Measurements from ENCODE around the gene TAS2R8. TPM values are rescaled to one million over a fixed set of nuclear protein-coding genes. Genes with fewer than 3 reads are reported as not detected.

Gene TAS2R8
- total RNA-seq, 1 experiment from 2014 or later: not detected

Other genes with a start within 250 kb of the TAS2R8 start
- gene MAGOHB, start 193.7 kb downstream of the TAS2R8 start, total RNA-seq (2014; rRNA removed; shearing (Covaris generic)): 63.2 and 116 TPM in 2 replicates
- 3.3 and 3.8 TPM in 2 replicates for gene STYK1, start 133.2 kb downstream of the TAS2R8 start, total RNA-seq (2014; rRNA removed; shearing (Covaris generic))
- gene YBX3, start 84.0 kb downstream of the TAS2R8 start, total RNA-seq (2014; rRNA removed; shearing (Covaris generic)): 55.7 and 96.7 TPM in 2 replicates
- gene TAS2R7, start 4.7 kb downstream of the TAS2R8 start, total RNA-seq (2014; rRNA removed; shearing (Covaris generic)): not detected in 2 replicates
- gene TAS2R9, start 2.9 kb upstream of the TAS2R8 start, total RNA-seq (2014; rRNA removed; shearing (Covaris generic)): not detected in 2 replicates
- gene TAS2R10, start 19.1 kb upstream of the TAS2R8 start, total RNA-seq (2014; rRNA removed; shearing (Covaris generic)): 0.08 TPM in 1 of 2 replicates, not detected in the other
- gene PRR4, start 42.2 kb upstream of the TAS2R8 start, total RNA-seq (2014; rRNA removed; shearing (Covaris generic)): 0.87 and 3.6 TPM in 2 replicates
- gene PRH1, start 77.0 kb upstream of the TAS2R8 start, total RNA-seq (2014; rRNA removed; shearing (Covaris generic)): 7.4 and 9.9 TPM in 2 replicates
- 0.08 and 0.17 TPM in 2 replicates for gene TAS2R13, start 102.3 kb upstream of the TAS2R8 start, total RNA-seq (2014; rRNA removed; shearing (Covaris generic))
- gene PRH2, start 122.0 kb upstream of the TAS2R8 start, total RNA-seq (2014; rRNA removed; shearing (Covaris generic)): not detected in 2 replicates
- gene TAS2R14, start 132.0 kb upstream of the TAS2R8 start, total RNA-seq (2014; rRNA removed; shearing (Covaris generic)): 1.6 and 3.3 TPM in 2 replicates
- gene TAS2R50, start 179.6 kb upstream of the TAS2R8 start, total RNA-seq (2014; rRNA removed; shearing (Covaris generic)): not detected in 2 replicates
- gene TAS2R20, start 191.0 kb upstream of the TAS2R8 start, total RNA-seq (2014; rRNA removed; shearing (Covaris generic)): 0.62 TPM in 1 of 2 replicates, not detected in the other
- 0.21 TPM in 1 of 2 replicates, not detected in the other for gene TAS2R19, start 215.3 kb upstream of the TAS2R8 start, total RNA-seq (2014; rRNA removed; shearing (Covaris generic))
- 1.4 TPM in 1 of 2 replicates, not detected in the other for gene TAS2R31, start 224.1 kb upstream of the TAS2R8 start, total RNA-seq (2014; rRNA removed; shearing (Covaris generic))

All from H4 (cell line).